GM12878 (cell line): ENCODE measurements around the gene MAIP1. TPM values are rescaled to one million over a fixed set of nuclear protein-coding genes. Genes with fewer than 3 reads are reported as not detected.

Source experiments
- ATAC-seq: fragments of 200-7000 bp; cut with Tn5 transposase; 3 replicates; pipeline ENCODE4 v1.9.1; 2020; ENCODE audit warnings: mild to moderate bottlenecking, moderate library complexity
- BruUV-seq: library from RNA; stranded (reverse); fragments of 400-500 nt; replicated peaks from 2 replicates; lab custom pipeline; 2021; lab: Mats Ljungman, UMichigan
- CTCF ChIA-PET: fragments of 300-600 bp; sonication (Branson Sonifier 250); formaldehyde crosslinking; extraction: SDS; loops from one replicate; lab custom pipeline; 2021; ENCODE audit warnings: inconsistent platforms; lab: Yijun Ruan, JAX
- POLR2A ChIA-PET: fragments of 350-600 bp; formaldehyde crosslinking; extraction: SDS; loops from one replicate; lab custom pipeline; 2021; ENCODE audit warnings: inconsistent platforms; lab: Charles Lee
- RAD21 ChIA-PET: fragments of 300-600 bp; sonication (Branson Sonifier 250); formaldehyde crosslinking; loops from one replicate; lab custom pipeline; 2023; ENCODE audit warnings: antibody characterized with exemption; ENCODE audit not compliant: unreplicated experiment; lab: Charles Lee
- SMC1A ChIA-PET: fragments of 300-600 bp; sonication (Branson Sonifier 250); formaldehyde crosslinking; loops from one replicate; lab custom pipeline; 2023; ENCODE audit not compliant: unreplicated experiment, uncharacterized antibody; lab: Charles Lee
- DNase-seq: peaks from one replicate; pipeline ENCODE4 v3.0.0-alpha.2; 2011; ENCODE audit warnings: low read depth, low spot score
- FAIRE-seq: peaks from 3 replicates; lab custom pipeline; 2011; peaks lifted over from hg19 to GRCh38; lab: Jason Lieb, UNC
- H2AFZ ChIP-seq: 2 replicates; pipeline ENCODE4 v1.6.0; 2011; ENCODE audit warnings: low read depth, low read length, control low read depth; ENCODE audit not compliant: control insufficient read depth
- H3K27ac ChIP-seq: 2 replicates; pipeline ENCODE4 v1.5.1; 2011; ENCODE audit warnings: control low read depth; ENCODE audit not compliant: control insufficient read depth, insufficient read depth
- H3K27me3 ChIP-seq, 2 experiments: replicated peaks in 1 of 2; 2 replicates each; pipeline versions ENCODE4 v1.6.0 to v1.6.1; 2011; ENCODE audit warnings: low read length in 1 of 2; ENCODE audit not compliant: control insufficient read depth in 2 of 2, insufficient read depth in 2 of 2
- H3K36me3 ChIP-seq, 2 experiments: 2 replicates each; pipeline ENCODE4 v1.5.1; 2011; ENCODE audit warnings: low read length in 1 of 2; ENCODE audit not compliant: control insufficient read depth in 2 of 2, insufficient read depth in 2 of 2
- H3K4me1 ChIP-seq: 2 replicates; pipeline ENCODE4 v1.6.1; 2011; ENCODE audit warnings: mild to moderate bottlenecking, low read length, moderate library complexity, mixed read lengths; ENCODE audit not compliant: control insufficient read depth, insufficient read depth
- H3K4me2 ChIP-seq: 2 replicates; pipeline ENCODE4 v1.6.0; 2011; ENCODE audit warnings: control low read depth; ENCODE audit not compliant: control insufficient read depth, insufficient read depth
- H3K4me3 ChIP-seq: fragments of 200-600 bp; sonication (generic); 2 replicates; pipeline ENCODE4 v1.5.1; 2016
- H3K79me2 ChIP-seq: 2 replicates; pipeline ENCODE4 v1.6.0; 2011; ENCODE audit warnings: low read length; ENCODE audit not compliant: control insufficient read depth, insufficient read depth
- H3K9ac ChIP-seq: 2 replicates; pipeline ENCODE4 v1.8.0; 2011; ENCODE audit warnings: low read length, control low read depth, mixed read lengths; ENCODE audit not compliant: control insufficient read depth, insufficient read depth
- H3K9me3 ChIP-seq: replicated peaks from 3 replicates; pipeline ENCODE4 v1.5.1; 2011; ENCODE audit warnings: mild to moderate bottlenecking, low read length; ENCODE audit not compliant: control insufficient read depth, insufficient read depth
- H4K20me1 ChIP-seq: 2 replicates; pipeline ENCODE4 v1.6.0; 2011; ENCODE audit not compliant: control insufficient read depth, insufficient read depth
- CREM ChIP-seq: IDR thresholded peaks from 2 replicates; pipeline ENCODE4 v1.6.1; 2014; ENCODE audit warnings: antibody characterized with exemption, low read depth
- IRF4 ChIP-seq: IDR thresholded peaks from 2 replicates; pipeline ENCODE4 v1.6.1; 2011; ENCODE audit warnings: low read depth, low read length
- MTA2 ChIP-seq: fragments of 450-650 bp; IDR thresholded peaks from 2 replicates; pipeline ENCODE4 v1.6.1; 2016; ENCODE audit warnings: low read depth, mild to moderate bottlenecking, moderate library complexity
- NBN ChIP-seq: fragments of 450-650 bp; IDR thresholded peaks from 2 replicates; pipeline ENCODE4 v1.6.1; 2016
- NR2C2 ChIP-seq: IDR thresholded peaks from 2 replicates; pipeline ENCODE4 v1.6.1; 2011; ENCODE audit warnings: borderline replicate concordance, low read depth; ENCODE audit not compliant: control insufficient read depth, insufficient read length
- NR2F1 ChIP-seq: fragments of 450-650 bp; conservative IDR thresholded peaks from 2 replicates; pipeline ENCODE4 v1.6.1; 2017; ENCODE audit warnings: mild to moderate bottlenecking
- POLR2AphosphoS2 ChIP-seq: IDR thresholded peaks from 2 replicates; pipeline ENCODE4 v1.6.1; 2011; ENCODE audit warnings: low read depth, mild to moderate bottlenecking, low read length, improper control_type of control experiment, moderate library complexity
- RBBP5 ChIP-seq: fragments of 200-600 bp; sonication (generic); conservative IDR thresholded peaks from 2 replicates; pipeline ENCODE4 v1.6.1; 2016
- SRF ChIP-seq, 2 experiments: IDR thresholded peaks; 2 replicates each; pipeline ENCODE4 v1.6.1; 2011; ENCODE audit warnings: low read depth in 2 of 2, low read length in 2 of 2, mild to moderate bottlenecking in 1 of 2, moderate library complexity in 1 of 2
- WGBS: methylation state at CpG from one replicate; pipeline ENCODE4 v1.1.6; 2016; ENCODE audit warnings: low lambda C conversion rate; ENCODE audit not compliant: insufficient replicate concordance, insufficient coverage; ENCODE audit errors: missing lambda C conversion rate; 5-methylcytosine and 5-hydroxymethylcytosine counted together
- in situ Hi-C: fragments of 300-500 bp; cut with MboI; formaldehyde crosslinking; loops from 9 replicates; pipeline ENCODE4 v1.14.3; 2018; ENCODE audit warnings: mixed read lengths
- intact Hi-C: fragments of 100-400 bp; cut with micrococcal nuclease; formaldehyde crosslinking; loops from one replicate; pipeline ENCODE4 v1.14.2; 2022; ENCODE audit not compliant: unreplicated experiment
- polyA plus RNA-seq, 11 experiments: library from polyadenylated mRNA; depleted of rRNA in 4 of 11; unstranded in 6 of 11; stranded (reverse) in 5 of 11; fragments of >200 nt; fragmentation: Nextera tagmentation in 4 of 11; fragmentation: Illumina TruSeq in 1 of 11; extraction: Ambion mirVana in 4 of 11; extraction: Trizol in 1 of 11; gene quantifications; 1 replicate in 1 of 11; 2 replicates in 10 of 11; pipeline versions ENCODE4 v1.2.1 to v1.2.3, GENCODE V29; 2011 to 2016; ENCODE audit warnings: inconsistent platforms in 2 of 11, missing spikeins in 2 of 11, low read depth in 1 of 11
- total RNA-seq, 4 experiments: library from RNA; depleted of rRNA in 3 of 4; stranded (reverse); fragments of >200 nt in 3 of 4; fragmentation: Illumina TruSeq in 1 of 4; extraction: Trizol in 1 of 4; gene quantifications; 2 replicates each; pipeline versions ENCODE4 v1.2.1 to v1.2.3, GENCODE V29; 2013 to 2021
- TF ChIP-seq, protein P1 (sequence below): IDR thresholded peaks from 2 replicates; pipeline ENCODE4 v1.6.1; 2012; ENCODE audit warnings: mild to moderate bottlenecking, low read depth, low read length
- TF ChIP-seq, protein P2 (sequence below): fragments of 450-650 bp; formaldehyde crosslinking; IDR thresholded peaks from 2 replicates; pipeline ENCODE4 v1.5.0; 2022; ENCODE audit warnings: mild to moderate bottlenecking, missing genetic modification characterization

Gene MAIP1
- total and polyA plus RNA-seq, 10 of the 15 experiments (the other 5 are each of a cell fraction or from before 2014, with no cell fraction given) = 5.4 to 41.4 (median 25.4) TPM

DNA sequence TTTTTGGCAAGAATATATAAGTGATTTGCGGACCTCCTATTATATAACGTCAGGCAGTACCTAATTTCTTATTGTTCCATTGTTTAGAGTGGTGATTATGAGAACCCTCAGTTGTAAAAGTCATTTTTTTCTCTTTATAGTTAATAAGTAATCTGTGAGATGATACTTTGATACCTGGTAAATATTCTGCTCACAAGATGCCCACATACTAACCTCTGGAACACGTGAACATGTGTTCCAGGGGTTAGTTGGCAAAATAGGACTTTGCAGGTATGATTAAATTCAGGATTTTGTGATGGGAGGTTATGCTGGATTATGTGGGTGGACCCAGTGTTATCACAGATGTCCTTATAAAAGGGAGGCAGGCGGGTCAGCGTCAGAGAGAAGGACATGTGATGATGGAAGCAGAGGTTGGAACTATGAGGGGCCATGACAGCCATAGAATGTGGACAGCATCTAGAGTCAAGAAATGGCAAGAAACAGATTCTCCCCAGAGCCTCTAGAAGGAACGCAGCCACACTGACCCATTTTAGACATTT lies 16.8 kb downstream of the MAIP1 start:
- DNase-seq = no peak
- Histone ChIP-seq H3K27ac (no peak overlapping the region), H3K4me3 (no peak overlapping the region), H3K4me2 (no peak overlapping the region), H2AFZ (no peak overlapping the region), H3K36me3 (no peaks in the 10 kb centered on the region), H4K20me1 (no peaks in the 10 kb centered on the region), H3K9me3 (no peaks in the 10 kb centered on the region), H3K9ac (no peak overlapping the region), H3K27me3 (no peaks in the 10 kb centered on the region), H3K79me2 (no peaks in the 10 kb centered on the region), H3K4me1 (no peaks in the 10 kb centered on the region)
- TF ChIP-seq IRF4 (no peak), NBN (no peak), CREM (no peak), MTA2 (no peak), NR2F1 (no peak), NR2C2 (no peak), SRF (IDR thresholded peaks at IDR 0.05; ENCODE audit: low read depth in 2 of 2, low read length in 2 of 2) (no peak), POLR2AphosphoS2 (no peak), RBBP5 (no peak)
- TF ChIP-seq, protein P1, sequence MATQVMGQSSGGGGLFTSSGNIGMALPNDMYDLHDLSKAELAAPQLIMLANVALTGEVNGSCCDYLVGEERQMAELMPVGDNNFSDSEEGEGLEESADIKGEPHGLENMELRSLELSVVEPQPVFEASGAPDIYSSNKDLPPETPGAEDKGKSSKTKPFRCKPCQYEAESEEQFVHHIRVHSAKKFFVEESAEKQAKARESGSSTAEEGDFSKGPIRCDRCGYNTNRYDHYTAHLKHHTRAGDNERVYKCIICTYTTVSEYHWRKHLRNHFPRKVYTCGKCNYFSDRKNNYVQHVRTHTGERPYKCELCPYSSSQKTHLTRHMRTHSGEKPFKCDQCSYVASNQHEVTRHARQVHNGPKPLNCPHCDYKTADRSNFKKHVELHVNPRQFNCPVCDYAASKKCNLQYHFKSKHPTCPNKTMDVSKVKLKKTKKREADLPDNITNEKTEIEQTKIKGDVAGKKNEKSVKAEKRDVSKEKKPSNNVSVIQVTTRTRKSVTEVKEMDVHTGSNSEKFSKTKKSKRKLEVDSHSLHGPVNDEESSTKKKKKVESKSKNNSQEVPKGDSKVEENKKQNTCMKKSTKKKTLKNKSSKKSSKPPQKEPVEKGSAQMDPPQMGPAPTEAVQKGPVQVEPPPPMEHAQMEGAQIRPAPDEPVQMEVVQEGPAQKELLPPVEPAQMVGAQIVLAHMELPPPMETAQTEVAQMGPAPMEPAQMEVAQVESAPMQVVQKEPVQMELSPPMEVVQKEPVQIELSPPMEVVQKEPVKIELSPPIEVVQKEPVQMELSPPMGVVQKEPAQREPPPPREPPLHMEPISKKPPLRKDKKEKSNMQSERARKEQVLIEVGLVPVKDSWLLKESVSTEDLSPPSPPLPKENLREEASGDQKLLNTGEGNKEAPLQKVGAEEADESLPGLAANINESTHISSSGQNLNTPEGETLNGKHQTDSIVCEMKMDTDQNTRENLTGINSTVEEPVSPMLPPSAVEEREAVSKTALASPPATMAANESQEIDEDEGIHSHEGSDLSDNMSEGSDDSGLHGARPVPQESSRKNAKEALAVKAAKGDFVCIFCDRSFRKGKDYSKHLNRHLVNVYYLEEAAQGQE = no peak
- TF ChIP-seq, protein P2, sequence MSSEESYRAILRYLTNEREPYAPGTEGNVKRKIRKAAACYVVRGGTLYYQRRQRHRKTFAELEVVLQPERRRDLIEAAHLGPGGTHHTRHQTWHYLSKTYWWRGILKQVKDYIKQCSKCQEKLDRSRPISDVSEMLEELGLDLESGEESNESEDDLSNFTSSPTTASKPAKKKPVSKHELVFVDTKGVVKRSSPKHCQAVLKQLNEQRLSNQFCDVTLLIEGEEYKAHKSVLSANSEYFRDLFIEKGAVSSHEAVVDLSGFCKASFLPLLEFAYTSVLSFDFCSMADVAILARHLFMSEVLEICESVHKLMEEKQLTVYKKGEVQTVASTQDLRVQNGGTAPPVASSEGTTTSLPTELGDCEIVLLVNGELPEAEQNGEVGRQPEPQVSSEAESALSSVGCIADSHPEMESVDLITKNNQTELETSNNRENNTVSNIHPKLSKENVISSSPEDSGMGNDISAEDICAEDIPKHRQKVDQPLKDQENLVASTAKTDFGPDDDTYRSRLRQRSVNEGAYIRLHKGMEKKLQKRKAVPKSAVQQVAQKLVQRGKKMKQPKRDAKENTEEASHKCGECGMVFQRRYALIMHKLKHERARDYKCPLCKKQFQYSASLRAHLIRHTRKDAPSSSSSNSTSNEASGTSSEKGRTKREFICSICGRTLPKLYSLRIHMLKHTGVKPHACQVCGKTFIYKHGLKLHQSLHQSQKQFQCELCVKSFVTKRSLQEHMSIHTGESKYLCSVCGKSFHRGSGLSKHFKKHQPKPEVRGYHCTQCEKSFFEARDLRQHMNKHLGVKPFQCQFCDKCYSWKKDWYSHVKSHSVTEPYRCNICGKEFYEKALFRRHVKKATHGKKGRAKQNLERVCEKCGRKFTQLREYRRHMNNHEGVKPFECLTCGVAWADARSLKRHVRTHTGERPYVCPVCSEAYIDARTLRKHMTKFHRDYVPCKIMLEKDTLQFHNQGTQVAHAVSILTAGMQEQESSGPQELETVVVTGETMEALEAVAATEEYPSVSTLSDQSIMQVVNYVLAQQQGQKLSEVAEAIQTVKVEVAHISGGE (CRISPR knock-in tag) = no peak
- POLR2A ChIA-PET = no interaction called here
- FAIRE-seq = no peak
- intact Hi-C loops (no loop called here), in situ Hi-C loops (loop anchor here (10.0 kb wide), 1 partner anchor 733 kb away; no protein-coding TSS in a partner anchor)
- ATAC-seq = no peak
- CTCF ChIA-PET = interaction anchor here (0.9 to 5.1 kb wide), 3 partner anchors 509 to 512 kb away, joined by 3 to 41 read pairs (median 4); no protein-coding TSS in a partner anchor
- no TSS peak for BruUV-seq
- SMC1A ChIA-PET = no interaction called here
- WGBS = 91% methylated on average over 6 of the region's 6 CpGs
- RAD21 ChIA-PET = interaction anchor here (0.6 kb wide), 2 partner anchors 286 to 511 kb away, joined by 3 read pairs; no protein-coding TSS in a partner anchor
